ENCODE data around the gene NR5A1. TPM values are rescaled to one million over a fixed set of nuclear protein-coding genes. Genes with fewer than 3 reads are reported as not detected.

Gene NR5A1
- total RNA-seq, 1 experiment from 2014 or later: 0.64 TPM

DNA sequence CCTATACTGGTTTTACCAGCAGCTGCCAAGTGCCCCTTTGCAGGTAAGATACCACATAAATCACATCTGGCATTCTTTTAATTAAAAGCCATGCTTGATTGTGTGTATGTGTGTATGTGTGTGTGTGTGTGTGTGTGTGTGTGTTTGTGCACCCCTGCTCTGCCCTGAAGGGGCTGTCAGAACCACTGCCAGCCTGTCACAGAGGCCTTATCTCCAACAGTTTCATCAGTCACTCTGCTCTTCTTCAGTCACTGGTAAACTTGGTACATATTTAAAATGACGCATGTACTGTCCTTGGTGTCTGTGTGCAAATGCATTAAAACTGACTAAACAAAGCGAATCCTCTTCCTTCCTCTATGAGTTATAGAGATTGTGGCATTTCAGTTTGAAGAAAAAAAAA is 19.0 kb upstream of the NR5A1 start:
- H2AFZ ChIP-seq (ENCODE audit: low read depth, low read length, poor library complexity, severe bottlenecking): no peak overlapping the region
- no TSS peak for BruUV-seq (replicated peaks)
- no peaks in the 10 kb centered on the region for H3K27me3 ChIP-seq (ENCODE audit: insufficient read depth, low read length)
- no peak overlapping the region for H3K9ac ChIP-seq (ENCODE audit: low read length)
- H3K36me3 ChIP-seq (ENCODE audit: control insufficient read depth in 1 of 2, insufficient read depth in 2 of 2, low read length in 2 of 2): peaks cover 0 to 5% of the 10 kb centered on the region in 2 experiments; a peak in 1 of 4 replicates
- no peak overlapping the region for H3K4me3 ChIP-seq (replicated peaks in 1 of 2; ENCODE audit: low read depth in 1 of 2, low read length in 2 of 2)
- peaks cover 3 to 26% of the 10 kb centered on the region in 2 experiments; a peak in 2 of 4 replicates for H3K4me1 ChIP-seq (ENCODE audit: control insufficient read depth in 1 of 2, insufficient read depth in 2 of 2, low read length in 2 of 2)
- DNase-seq (ENCODE audit: low read depth, low spot score) (no peak), ATAC-seq (no peak)
- H4K20me1 ChIP-seq (ENCODE audit: insufficient read depth): no peaks in the 10 kb centered on the region
- ChIA-PET RAD21 (ENCODE audit: low non-redundant PET in 1 of 2, low total read pairs in 2 of 2, uncharacterized antibody in 2 of 2, unreplicated experiment in 2 of 2) (no interaction called here), CTCF (no interaction called here), POLR2A (no interaction called here)
- no peak overlapping the region for H3K4me2 ChIP-seq (ENCODE audit: low read length)
- H3K9me2 ChIP-seq (ENCODE audit: insufficient read depth): no peaks in the 10 kb centered on the region
- no peak overlapping the region for H3K27ac ChIP-seq (ENCODE audit: low read depth, low read length)
- no peaks in the 10 kb centered on the region for H3K79me2 ChIP-seq (ENCODE audit: insufficient read depth, low read length)
- no peaks in the 10 kb centered on the region for H3K9me3 ChIP-seq (ENCODE audit: control insufficient read depth in 1 of 2, insufficient read depth in 1 of 2, low read depth in 1 of 2, low read length in 2 of 2)
- TF ChIP-seq TCF7L2 (IDR thresholded peaks at IDR 0.05; ENCODE audit: borderline replicate concordance, extremely low read depth, insufficient read depth, insufficient read length) (no peak), SIN3A (IDR thresholded peaks at IDR 0.05; ENCODE audit: low read depth) (no peak), EZH2phosphoT487 (IDR thresholded peaks at IDR 0.05; ENCODE audit: borderline replicate concordance) (no peak), ELF1 (IDR thresholded peaks at IDR 0.05; ENCODE audit: borderline replicate concordance, low read depth) (no peak), EGR1 (IDR thresholded peaks at IDR 0.05; ENCODE audit: low read depth) (no peak), SRF (IDR thresholded peaks at IDR 0.05; ENCODE audit: low read depth) (no peak), CBX3 (IDR thresholded peaks at IDR 0.05; ENCODE audit: low read depth) (no peak), ZFX (IDR thresholded peaks at IDR 0.05) (no peak), POLR2A (IDR thresholded peaks at IDR 0.05; ENCODE audit: borderline replicate concordance, extremely low read depth, insufficient read depth, insufficient read length) (no peak), ZNF274 (IDR thresholded peaks at IDR 0.05; ENCODE audit: low read depth, low read length) (no peak), EZH2 (IDR thresholded peaks at IDR 0.05) (no peak)
- TF ChIP-seq, protein P1, sequence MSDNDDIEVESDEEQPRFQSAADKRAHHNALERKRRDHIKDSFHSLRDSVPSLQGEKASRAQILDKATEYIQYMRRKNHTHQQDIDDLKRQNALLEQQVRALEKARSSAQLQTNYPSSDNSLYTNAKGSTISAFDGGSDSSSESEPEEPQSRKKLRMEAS (IDR thresholded peaks at IDR 0.05): no peak
- TF ChIP-seq, protein P2, sequence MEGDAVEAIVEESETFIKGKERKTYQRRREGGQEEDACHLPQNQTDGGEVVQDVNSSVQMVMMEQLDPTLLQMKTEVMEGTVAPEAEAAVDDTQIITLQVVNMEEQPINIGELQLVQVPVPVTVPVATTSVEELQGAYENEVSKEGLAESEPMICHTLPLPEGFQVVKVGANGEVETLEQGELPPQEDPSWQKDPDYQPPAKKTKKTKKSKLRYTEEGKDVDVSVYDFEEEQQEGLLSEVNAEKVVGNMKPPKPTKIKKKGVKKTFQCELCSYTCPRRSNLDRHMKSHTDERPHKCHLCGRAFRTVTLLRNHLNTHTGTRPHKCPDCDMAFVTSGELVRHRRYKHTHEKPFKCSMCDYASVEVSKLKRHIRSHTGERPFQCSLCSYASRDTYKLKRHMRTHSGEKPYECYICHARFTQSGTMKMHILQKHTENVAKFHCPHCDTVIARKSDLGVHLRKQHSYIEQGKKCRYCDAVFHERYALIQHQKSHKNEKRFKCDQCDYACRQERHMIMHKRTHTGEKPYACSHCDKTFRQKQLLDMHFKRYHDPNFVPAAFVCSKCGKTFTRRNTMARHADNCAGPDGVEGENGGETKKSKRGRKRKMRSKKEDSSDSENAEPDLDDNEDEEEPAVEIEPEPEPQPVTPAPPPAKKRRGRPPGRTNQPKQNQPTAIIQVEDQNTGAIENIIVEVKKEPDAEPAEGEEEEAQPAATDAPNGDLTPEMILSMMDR (IDR thresholded peaks at IDR 0.05 in 2 of 3, conservative IDR thresholded peaks at IDR 0.05 in 1 of 3; ENCODE audit: borderline replicate concordance in 1 of 3, insufficient read depth in 1 of 3, low read depth in 2 of 3, low read length in 2 of 3): no peak
- intact Hi-C loops (cut with micrococcal nuclease): no loop called here

All from HCT116 (cell line).